K562 (cell line): ENCODE measurements around the gene C19orf85. TPM values are rescaled to one million over a fixed set of nuclear protein-coding genes. Genes with fewer than 3 reads are reported as not detected.

Experiments
- ARID2 ChIP-seq: fragments of 450-650 bp; IDR thresholded peaks from 2 replicates; pipeline ENCODE4 v1.6.1; 2017; ENCODE audit warnings: antibody characterized with exemption, mild to moderate bottlenecking
- CBFB ChIP-seq: sonication (generic); formaldehyde crosslinking; IDR thresholded peaks from 2 replicates; pipeline ENCODE4 v1.4.0; 2020; ENCODE audit warnings: mild to moderate bottlenecking, missing genetic modification reagents
- HBP1 ChIP-seq: fragments of 450-650 bp; formaldehyde crosslinking; IDR thresholded peaks from 2 replicates; pipeline ENCODE4 v1.4.0; 2022; ENCODE audit warnings: missing genetic modification characterization
- KAT7 ChIP-seq: sonication (generic); formaldehyde crosslinking; IDR thresholded peaks from 2 replicates; pipeline ENCODE4 v1.8.0; 2022; ENCODE audit warnings: missing genetic modification reagents, mild to moderate bottlenecking, borderline replicate concordance
- KLF16 ChIP-seq: IDR thresholded peaks from 2 replicates; pipeline ENCODE4 v1.6.1; 2016; ENCODE audit warnings: antibody characterized with exemption
- NR1H2 ChIP-seq: sonication (generic); formaldehyde crosslinking; IDR thresholded peaks from 2 replicates; pipeline ENCODE4 v1.4.0; 2020; ENCODE audit warnings: mild to moderate bottlenecking, missing genetic modification reagents
- NR4A1 ChIP-seq, 2 experiments: fragments of 250-450 bp in 1 of 2; fragments of 450-650 bp in 1 of 2; sonication (Bioruptor Pico) in 1 of 2; IDR thresholded peaks; 2 replicates each; pipeline versions ENCODE4 v1.4.0 to v1.6.1; 2016 to 2020; ENCODE audit warnings: mild to moderate bottlenecking in 2 of 2, missing compliant biosample characterization in 1 of 2, missing genetic modification characterization in 1 of 2, moderate library complexity in 1 of 2
- PML ChIP-seq: IDR thresholded peaks from 2 replicates; pipeline ENCODE4 v1.6.1; 2012; ENCODE audit warnings: low read length, inconsistent platforms
- POLR2B ChIP-seq: fragments of 450-650 bp; IDR thresholded peaks from 2 replicates; pipeline ENCODE4 v1.6.1; 2018; ENCODE audit warnings: low read depth; ENCODE audit not compliant: partially characterized antibody
- PTBP1 ChIP-seq: fragments of 200-400 bp; formaldehyde crosslinking; IDR thresholded peaks from 2 replicates; pipeline ENCODE4 v1.6.1; 2017; ENCODE audit warnings: low read depth, low read length
- ZBTB1 ChIP-seq: sonication (generic); formaldehyde crosslinking; IDR thresholded peaks from 2 replicates; pipeline ENCODE4 v1.8.1; 2023; ENCODE audit warnings: missing genetic modification reagents, low read depth, mild to moderate bottlenecking, borderline replicate concordance
- ZNF124 ChIP-seq: sonication (generic); formaldehyde crosslinking; IDR thresholded peaks from 2 replicates; pipeline ENCODE4 v1.8.1; 2022; ENCODE audit warnings: missing genetic modification reagents
- ZNF175 ChIP-seq: fragments of 200-800 bp; sonication (Bioruptor generic); IDR thresholded peaks from 2 replicates; pipeline ENCODE4 v1.6.1; 2016; ENCODE audit warnings: low read depth, mild to moderate bottlenecking, missing genetic modification characterization, missing compliant biosample characterization
- ZNF224 ChIP-seq: sonication (generic); formaldehyde crosslinking; IDR thresholded peaks from 2 replicates; pipeline ENCODE4 v1.8.0; 2022; ENCODE audit warnings: mild to moderate bottlenecking, missing genetic modification reagents
- ZNF232 ChIP-seq: sonication (generic); formaldehyde crosslinking; IDR thresholded peaks from 2 replicates; pipeline ENCODE4 v1.8.0; 2022; ENCODE audit warnings: mild to moderate bottlenecking, missing genetic modification reagents
- ZNF316 ChIP-seq: fragments of 450-650 bp; IDR thresholded peaks from 2 replicates; pipeline ENCODE4 v1.6.1; 2016
- ZNF384 ChIP-seq: IDR thresholded peaks from 2 replicates; pipeline ENCODE4 v1.6.1; 2012; ENCODE audit warnings: low read depth, low read length, improper control_type of control experiment
- polyA plus RNA-seq, 8 experiments: library from polyadenylated mRNA; depleted of rRNA in 4 of 8; stranded (reverse) in 5 of 8; unstranded in 3 of 8; fragments of >200 nt; fragmentation: Nextera tagmentation in 2 of 8; fragmentation: Illumina TruSeq in 1 of 8; extraction: Ambion mirVana in 2 of 8; extraction: Trizol in 1 of 8; gene quantifications; 2 replicates each; pipeline versions ENCODE4 v1.2.1 to v1.2.3, GENCODE V29; 2011 to 2014; ENCODE audit warnings: inconsistent platforms in 1 of 8, missing spikeins in 1 of 8
- total RNA-seq, 7 experiments: library from RNA; depleted of rRNA in 6 of 7; stranded (reverse); fragments of >200 nt in 6 of 7; fragmentation: Illumina TruSeq in 2 of 7; extraction: Trizol in 2 of 7; gene quantifications; 2 replicates each; pipeline versions ENCODE4 v1.2.1 to v1.2.3, GENCODE V29; 2011 to 2021; ENCODE audit warnings: low replicate concordance in 1 of 7
- TF ChIP-seq, protein P1 (sequence below): fragments of 450-650 bp; IDR thresholded peaks from 2 replicates; pipeline ENCODE4 v1.6.1; 2017; ENCODE audit warnings: antibody characterized with exemption, mild to moderate bottlenecking
- TF ChIP-seq, protein P2 (sequence below): sonication (generic); formaldehyde crosslinking; IDR thresholded peaks from 2 replicates; pipeline ENCODE4 v1.8.1; 2023; ENCODE audit warnings: mild to moderate bottlenecking, missing genetic modification reagents, moderate library complexity
- TF ChIP-seq, protein P3 (sequence below): fragments of 250-450 bp; sonication (Bioruptor Pico); IDR thresholded peaks from 2 replicates; pipeline ENCODE4 v1.4.0; 2020; ENCODE audit warnings: borderline replicate concordance

Gene C19orf85
- total and polyA plus RNA-seq, 9 of the 15 experiments (the other 6 are each of a cell fraction or from before 2014, with no cell fraction given), result not detected

GRCh38 chr19:55503502-55504251, 39.1 kb upstream of the C19orf85 start (continued):
- peak; percentile 68 for TF ChIP-seq ZNF175 (CRISPR knock-in tag)
- TF ChIP-seq ZNF316, result peak; percentile 24; the same call in 1 of the 2 replicates
- TF ChIP-seq, protein P1, sequence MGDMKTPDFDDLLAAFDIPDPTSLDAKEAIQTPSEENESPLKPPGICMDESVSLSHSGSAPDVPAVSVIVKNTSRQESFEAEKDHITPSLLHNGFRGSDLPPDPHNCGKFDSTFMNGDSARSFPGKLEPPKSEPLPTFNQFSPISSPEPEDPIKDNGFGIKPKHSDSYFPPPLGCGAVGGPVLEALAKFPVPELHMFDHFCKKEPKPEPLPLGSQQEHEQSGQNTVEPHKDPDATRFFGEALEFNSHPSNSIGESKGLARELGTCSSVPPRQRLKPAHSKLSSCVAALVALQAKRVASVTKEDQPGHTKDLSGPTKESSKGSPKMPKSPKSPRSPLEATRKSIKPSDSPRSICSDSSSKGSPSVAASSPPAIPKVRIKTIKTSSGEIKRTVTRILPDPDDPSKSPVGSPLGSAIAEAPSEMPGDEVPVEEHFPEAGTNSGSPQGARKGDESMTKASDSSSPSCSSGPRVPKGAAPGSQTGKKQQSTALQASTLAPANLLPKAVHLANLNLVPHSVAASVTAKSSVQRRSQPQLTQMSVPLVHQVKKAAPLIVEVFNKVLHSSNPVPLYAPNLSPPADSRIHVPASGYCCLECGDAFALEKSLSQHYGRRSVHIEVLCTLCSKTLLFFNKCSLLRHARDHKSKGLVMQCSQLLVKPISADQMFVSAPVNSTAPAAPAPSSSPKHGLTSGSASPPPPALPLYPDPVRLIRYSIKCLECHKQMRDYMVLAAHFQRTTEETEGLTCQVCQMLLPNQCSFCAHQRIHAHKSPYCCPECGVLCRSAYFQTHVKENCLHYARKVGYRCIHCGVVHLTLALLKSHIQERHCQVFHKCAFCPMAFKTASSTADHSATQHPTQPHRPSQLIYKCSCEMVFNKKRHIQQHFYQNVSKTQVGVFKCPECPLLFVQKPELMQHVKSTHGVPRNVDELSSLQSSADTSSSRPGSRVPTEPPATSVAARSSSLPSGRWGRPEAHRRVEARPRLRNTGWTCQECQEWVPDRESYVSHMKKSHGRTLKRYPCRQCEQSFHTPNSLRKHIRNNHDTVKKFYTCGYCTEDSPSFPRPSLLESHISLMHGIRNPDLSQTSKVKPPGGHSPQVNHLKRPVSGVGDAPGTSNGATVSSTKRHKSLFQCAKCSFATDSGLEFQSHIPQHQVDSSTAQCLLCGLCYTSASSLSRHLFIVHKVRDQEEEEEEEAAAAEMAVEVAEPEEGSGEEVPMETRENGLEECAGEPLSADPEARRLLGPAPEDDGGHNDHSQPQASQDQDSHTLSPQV, result peak; percentile 71
- peak; percentile 31 for TF ChIP-seq POLR2B
- peak; percentile 97 for TF ChIP-seq ZBTB1 (CRISPR knock-in tag)
- peak; percentile 96 for TF ChIP-seq CBFB (CRISPR knock-in tag)
- 0 out of 2 replicates have a peak, but pooled peaks have one; percentile 82 for TF ChIP-seq NR1H2 (CRISPR knock-in tag)
- peak; percentile 99 for TF ChIP-seq ZNF232 (CRISPR knock-in tag)
- 0 out of 2 replicates have a peak, but pooled peaks have one; percentile 5 for TF ChIP-seq PTBP1
- TF ChIP-seq ZNF124 (CRISPR knock-in tag), result peak; percentile 95
- no peak for TF ChIP-seq HBP1 (CRISPR knock-in tag)
- peak; percentile 56; the same call in 1 of the 2 replicates for TF ChIP-seq ARID2
- TF ChIP-seq ZNF224, result peak; percentile 99
- peak; percentile 100 for TF ChIP-seq KAT7 (CRISPR knock-in tag)
- TF ChIP-seq PML, result no peak
- TF ChIP-seq KLF16, result peak; percentile 5; the same call in 1 of the 2 replicates
- peak; percentile 97 for TF ChIP-seq ZNF384
- TF ChIP-seq NR4A1 (CRISPR knock-in tag; IDR thresholded peaks at IDR 0.05), result no peak
- no peak; the same call in 1 of the 2 replicates for TF ChIP-seq NR4A1 (tag; IDR thresholded peaks at IDR 0.05)
- TF ChIP-seq, protein P2, sequence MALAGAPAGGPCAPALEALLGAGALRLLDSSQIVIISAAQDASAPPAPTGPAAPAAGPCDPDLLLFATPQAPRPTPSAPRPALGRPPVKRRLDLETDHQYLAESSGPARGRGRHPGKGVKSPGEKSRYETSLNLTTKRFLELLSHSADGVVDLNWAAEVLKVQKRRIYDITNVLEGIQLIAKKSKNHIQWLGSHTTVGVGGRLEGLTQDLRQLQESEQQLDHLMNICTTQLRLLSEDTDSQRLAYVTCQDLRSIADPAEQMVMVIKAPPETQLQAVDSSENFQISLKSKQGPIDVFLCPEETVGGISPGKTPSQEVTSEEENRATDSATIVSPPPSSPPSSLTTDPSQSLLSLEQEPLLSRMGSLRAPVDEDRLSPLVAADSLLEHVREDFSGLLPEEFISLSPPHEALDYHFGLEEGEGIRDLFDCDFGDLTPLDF (CRISPR knock-in tag), result peak; percentile 100
- TF ChIP-seq, protein P3, sequence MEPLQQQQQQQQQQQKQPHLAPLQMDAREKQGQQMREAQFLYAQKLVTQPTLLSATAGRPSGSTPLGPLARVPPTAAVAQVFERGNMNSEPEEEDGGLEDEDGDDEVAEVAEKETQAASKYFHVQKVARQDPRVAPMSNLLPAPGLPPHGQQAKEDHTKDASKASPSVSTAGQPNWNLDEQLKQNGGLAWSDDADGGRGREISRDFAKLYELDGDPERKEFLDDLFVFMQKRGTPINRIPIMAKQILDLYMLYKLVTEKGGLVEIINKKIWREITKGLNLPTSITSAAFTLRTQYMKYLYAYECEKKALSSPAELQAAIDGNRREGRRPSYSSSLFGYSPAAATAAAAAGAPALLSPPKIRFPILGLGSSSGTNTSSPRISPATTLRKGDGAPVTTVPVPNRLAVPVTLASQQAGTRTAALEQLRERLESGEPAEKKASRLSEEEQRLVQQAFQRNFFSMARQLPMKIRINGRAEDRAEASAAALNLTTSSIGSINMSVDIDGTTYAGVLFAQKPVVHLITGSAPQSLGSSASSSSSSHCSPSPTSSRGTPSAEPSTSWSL (CRISPR knock-in tag), result no peak
